Keratinocyte (primary cell): ENCODE measurements around the gene PGAP1. TPM values are rescaled to one million over a fixed set of nuclear protein-coding genes. Genes with fewer than 3 reads are reported as not detected.

Experiments
- DNase-seq: peaks from one replicate; pipeline ENCODE4 v3.0.0-alpha.2; 2011; ENCODE audit warnings: low read depth, missing footprints, low spot score
- FAIRE-seq: peaks from 2 replicates; lab custom pipeline; 2011; peaks lifted over from hg19 to GRCh38; lab: Jason Lieb, UNC
- H2AFZ ChIP-seq: 2 replicates; pipeline ENCODE4 v1.6.0; 2012; ENCODE audit warnings: low read length, control low read depth, inconsistent platforms; ENCODE audit not compliant: control insufficient read depth
- H3K27ac ChIP-seq: 2 replicates; pipeline ENCODE4 v1.5.1; 2011; ENCODE audit warnings: low read length; ENCODE audit not compliant: control insufficient read depth, insufficient read depth
- H3K27me3 ChIP-seq: 3 replicates; pipeline ENCODE4 v1.6.0; 2011; ENCODE audit warnings: low read length; ENCODE audit not compliant: control insufficient read depth, insufficient read depth; ENCODE audit errors: extremely low read depth
- H3K36me3 ChIP-seq, 2 experiments: 2 replicates in 1 of 2; 3 replicates in 1 of 2; pipeline ENCODE4 v1.5.1; 2011; ENCODE audit warnings: low read length in 2 of 2, mild to moderate bottlenecking in 1 of 2; ENCODE audit not compliant: control insufficient read depth in 2 of 2, insufficient read depth in 2 of 2; ENCODE audit errors: extremely low read depth in 1 of 2
- H3K4me1 ChIP-seq: 3 replicates; pipeline ENCODE4 v1.5.1; 2011; ENCODE audit warnings: low read length; ENCODE audit not compliant: control insufficient read depth, insufficient read depth; ENCODE audit errors: extremely low read depth
- H3K4me2 ChIP-seq: 3 replicates; pipeline ENCODE4 v1.6.0; 2011; ENCODE audit warnings: low read depth, low read length; ENCODE audit not compliant: control insufficient read depth, insufficient read depth; ENCODE audit errors: extremely low read depth
- H3K4me3 ChIP-seq, 3 experiments: fragments of 200-600 bp in 1 of 3; sonication (generic) in 1 of 3; 2 replicates in 2 of 3; 3 replicates in 1 of 3; pipeline ENCODE4 v1.5.1; 2011 to 2016; ENCODE audit warnings: low read length in 3 of 3, mild to moderate bottlenecking in 3 of 3, control low read depth in 2 of 3, inconsistent platforms in 1 of 3, low read depth in 1 of 3, mixed read lengths in 1 of 3, mixed run types in 1 of 3, moderate library complexity in 1 of 3; ENCODE audit not compliant: control insufficient read depth in 2 of 3, insufficient read depth in 2 of 3; ENCODE audit errors: extremely low read depth in 1 of 3
- H3K79me2 ChIP-seq: 2 replicates; pipeline ENCODE4 v1.6.0; 2012; ENCODE audit warnings: low read length; ENCODE audit not compliant: control insufficient read depth, insufficient read depth
- H3K9ac ChIP-seq: 3 replicates; pipeline ENCODE4 v1.6.0; 2011; ENCODE audit warnings: low read length; ENCODE audit not compliant: control insufficient read depth, insufficient read depth; ENCODE audit errors: extremely low read depth
- H3K9me1 ChIP-seq: 3 replicates; pipeline ENCODE4 v1.6.0; 2011; ENCODE audit warnings: low read length; ENCODE audit not compliant: control insufficient read depth, insufficient read depth; ENCODE audit errors: extremely low read depth
- H3K9me3 ChIP-seq: 2 replicates; pipeline ENCODE4 v1.5.1; 2012; ENCODE audit warnings: low read depth, low read length; ENCODE audit not compliant: control insufficient read depth
- H4K20me1 ChIP-seq: 3 replicates; pipeline ENCODE4 v1.6.0; 2011; ENCODE audit warnings: low read length; ENCODE audit not compliant: control insufficient read depth, insufficient read depth; ENCODE audit errors: extremely low read depth
- EZH2 ChIP-seq: IDR thresholded peaks from one replicate; pipeline ENCODE4 v1.6.1; 2012; ENCODE audit warnings: inconsistent platforms, mild to moderate bottlenecking, low read length, moderate library complexity
- dilution Hi-C: fragments of 300-500 bp; cut with MboI; formaldehyde crosslinking; loops from one replicate; pipeline ENCODE4 v1.7.0; 2020; ENCODE audit warnings: low sequenced_read_pairs; ENCODE audit not compliant: extremely low pct_ligation_motif_present
- polyA plus RNA-seq, 5 experiments: library from polyadenylated mRNA; depleted of rRNA in 3 of 5; stranded (reverse) in 3 of 5; stranded (forward) in 1 of 5; unstranded in 1 of 5; fragments of >200 nt; gene quantifications; 1 replicate in 1 of 5; 2 replicates in 3 of 5; 3 replicates in 1 of 5; pipeline versions ENCODE4 v1.2.1 to v1.2.3, GENCODE V29; 2011 to 2012; ENCODE audit warnings: missing spikeins in 2 of 5, low read depth in 1 of 5, low replicate concordance in 1 of 5
- TF ChIP-seq, protein P1 (sequence below), 3 experiments: IDR thresholded peaks in 1 of 3; conservative IDR thresholded peaks in 1 of 3; optimal IDR thresholded peaks in 1 of 3; 2 replicates in 2 of 3; 3 replicates in 1 of 3; pipeline versions ENCODE3 to v1.5.1; 2011; ENCODE audit warnings: low read length in 3 of 3, mild to moderate bottlenecking in 3 of 3, moderate library complexity in 2 of 3, control low read depth in 1 of 3, inconsistent platforms in 1 of 3; ENCODE audit not compliant: insufficient read depth in 2 of 3; ENCODE audit errors: extremely low read depth in 1 of 3

PGAP1 gene
- polyA plus RNA-seq, 1 donor (not counting 4 experiments of a cell fraction or from before 2014, with no cell fraction given) = 7.1 TPM

DNA sequence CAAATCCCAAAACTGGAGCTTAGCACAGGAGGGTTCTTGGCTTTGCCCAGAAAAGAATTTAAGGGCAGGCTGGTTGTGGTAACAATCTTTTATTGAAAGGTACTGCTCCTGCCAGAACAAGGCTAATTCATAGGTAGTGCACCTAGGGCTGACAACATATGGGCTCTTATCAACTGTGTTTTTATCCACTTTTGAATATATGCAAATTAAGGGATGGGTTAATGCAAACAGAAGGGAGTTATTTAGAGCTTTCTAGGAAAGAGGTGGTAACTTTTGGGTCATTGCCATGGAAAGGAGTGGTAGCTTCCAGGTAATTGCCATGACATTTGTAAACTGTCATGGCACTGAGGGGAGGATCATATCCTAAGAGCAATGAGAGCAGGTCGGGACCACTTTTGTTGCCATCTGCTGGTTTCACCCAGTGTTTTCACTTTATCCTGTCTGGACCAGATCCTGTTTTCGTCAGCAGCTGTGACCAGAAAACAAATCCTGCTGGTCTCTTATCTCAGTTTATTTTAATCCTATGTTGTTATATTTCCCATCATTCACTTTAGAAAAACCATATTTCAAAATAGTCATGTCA, 118.3 kb downstream of the PGAP1 start:
- H3K4me3 ChIP-seq = no peak overlapping the region
- TF ChIP-seq EZH2 = no peak
- TF ChIP-seq, protein P1, sequence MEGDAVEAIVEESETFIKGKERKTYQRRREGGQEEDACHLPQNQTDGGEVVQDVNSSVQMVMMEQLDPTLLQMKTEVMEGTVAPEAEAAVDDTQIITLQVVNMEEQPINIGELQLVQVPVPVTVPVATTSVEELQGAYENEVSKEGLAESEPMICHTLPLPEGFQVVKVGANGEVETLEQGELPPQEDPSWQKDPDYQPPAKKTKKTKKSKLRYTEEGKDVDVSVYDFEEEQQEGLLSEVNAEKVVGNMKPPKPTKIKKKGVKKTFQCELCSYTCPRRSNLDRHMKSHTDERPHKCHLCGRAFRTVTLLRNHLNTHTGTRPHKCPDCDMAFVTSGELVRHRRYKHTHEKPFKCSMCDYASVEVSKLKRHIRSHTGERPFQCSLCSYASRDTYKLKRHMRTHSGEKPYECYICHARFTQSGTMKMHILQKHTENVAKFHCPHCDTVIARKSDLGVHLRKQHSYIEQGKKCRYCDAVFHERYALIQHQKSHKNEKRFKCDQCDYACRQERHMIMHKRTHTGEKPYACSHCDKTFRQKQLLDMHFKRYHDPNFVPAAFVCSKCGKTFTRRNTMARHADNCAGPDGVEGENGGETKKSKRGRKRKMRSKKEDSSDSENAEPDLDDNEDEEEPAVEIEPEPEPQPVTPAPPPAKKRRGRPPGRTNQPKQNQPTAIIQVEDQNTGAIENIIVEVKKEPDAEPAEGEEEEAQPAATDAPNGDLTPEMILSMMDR (optimal IDR thresholded peaks at IDR 0.05 in 1 of 3, IDR thresholded peaks at IDR 0.05 in 1 of 3, conservative IDR thresholded peaks at IDR 0.05 in 1 of 3; ENCODE audit: extremely low read depth in 1 of 3, insufficient read depth in 2 of 3, low read length in 3 of 3) = peak in 1 of 3 experiments; percentile 17
- H3K9me1 ChIP-seq = no peaks in the 10 kb centered on the region
- no peak overlapping the region for H2AFZ ChIP-seq
- no peak overlapping the region for H3K9ac ChIP-seq
- H3K79me2 ChIP-seq = no peaks in the 10 kb centered on the region
- H3K4me2 ChIP-seq = no peak overlapping the region
- H3K9me3 ChIP-seq = no peaks in the 10 kb centered on the region
- no peak for DNase-seq
- no peaks in the 10 kb centered on the region for H3K4me1 ChIP-seq
- no peaks in the 10 kb centered on the region for H3K27me3 ChIP-seq
- H4K20me1 ChIP-seq = no peaks in the 10 kb centered on the region
- H3K27ac ChIP-seq = no peak overlapping the region
- no peak for FAIRE-seq
- dilution Hi-C loops = no loop called here
- H3K36me3 ChIP-seq = no peaks in the 10 kb centered on the region

DNA sequence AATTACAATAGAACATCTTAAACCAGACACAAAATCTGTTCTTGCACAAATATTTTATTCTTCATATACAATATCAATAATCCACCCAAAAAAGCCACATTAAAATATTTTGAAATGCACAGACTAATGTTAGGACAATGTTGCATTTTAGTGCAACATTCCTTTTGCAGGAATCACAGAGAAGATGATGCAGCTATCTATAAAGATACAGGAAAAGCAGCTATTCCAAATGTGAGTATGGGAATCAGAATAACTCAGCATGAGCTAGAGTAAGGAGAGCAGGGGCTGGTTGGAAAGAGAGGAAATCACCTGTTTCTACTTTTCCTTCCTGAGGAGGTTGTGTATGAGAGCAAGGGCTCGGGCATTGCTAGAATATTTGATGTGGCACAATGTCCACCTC, 122.1 kb downstream of the PGAP1 start:
- no peak overlapping the region for H2AFZ ChIP-seq

More for the DNA sequence above, 122.1 kb downstream of the PGAP1 start:
- FAIRE-seq = no peak
- no peak overlapping the region for H3K27ac ChIP-seq
- no peak overlapping the region for H3K4me2 ChIP-seq
- H3K27me3 ChIP-seq = no peaks in the 10 kb centered on the region
- no peak for DNase-seq
- H3K9me1 ChIP-seq = no peaks in the 10 kb centered on the region
- H3K9me3 ChIP-seq = no peaks in the 10 kb centered on the region
- no peak overlapping the region for H3K9ac ChIP-seq
- H4K20me1 ChIP-seq = no peaks in the 10 kb centered on the region
- H3K4me1 ChIP-seq = no peaks in the 10 kb centered on the region
- no peak overlapping the region for H3K4me3 ChIP-seq
- dilution Hi-C loops = no loop called here
- peaks cover under 1% of the 10 kb centered on the region for H3K79me2 ChIP-seq
- H3K36me3 ChIP-seq = no peaks in the 10 kb centered on the region
- TF ChIP-seq EZH2 = no peak
- TF ChIP-seq, protein P1 (optimal IDR thresholded peaks at IDR 0.05 in 1 of 3, IDR thresholded peaks at IDR 0.05 in 1 of 3, conservative IDR thresholded peaks at IDR 0.05 in 1 of 3; ENCODE audit: extremely low read depth in 1 of 3, insufficient read depth in 2 of 3, low read length in 3 of 3) = no peak
